Measurements from ENCODE around the gene CFAP46. TPM values are rescaled to one million over a fixed set of nuclear protein-coding genes. Genes with fewer than 3 reads are reported as not detected.
A peak's percentile ranks its signal among the peaks of the same experiment; 100 is the strongest.

The CFAP46 gene
- total and polyA plus RNA-seq, 2 donors (not counting 1 experiment from before 2014, with no cell fraction given), result 0.07 TPM; not detected in 1

DNA sequence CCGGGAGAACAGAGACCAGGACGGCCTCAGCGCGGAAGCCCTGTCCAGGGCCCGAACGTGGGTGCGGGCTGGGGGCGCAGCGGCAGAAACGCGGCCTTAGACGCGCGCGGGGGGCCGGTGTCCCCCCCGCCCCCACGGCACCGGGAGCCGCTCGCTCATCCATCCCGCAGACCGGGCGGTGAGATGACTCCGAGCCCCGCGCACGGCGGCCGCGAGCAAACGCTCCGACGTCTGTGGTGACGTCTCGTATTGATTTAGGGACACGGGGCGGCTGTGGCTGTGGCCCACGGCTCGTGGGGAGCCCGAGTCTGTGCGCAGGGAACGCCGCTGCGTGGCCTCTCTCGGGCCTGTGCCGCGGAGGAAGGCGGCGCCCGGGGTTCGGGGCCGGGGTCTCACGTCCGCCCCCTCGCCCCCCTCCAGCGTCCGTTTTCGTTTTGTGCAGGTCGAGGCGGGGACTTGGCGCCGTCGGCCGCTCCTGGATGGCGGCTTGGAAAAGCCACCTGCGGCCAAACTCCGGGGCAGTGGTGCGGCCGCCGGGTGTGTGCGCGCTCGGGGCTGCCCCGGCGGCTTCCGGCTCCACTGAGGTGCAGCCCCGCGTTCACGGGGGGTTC, 155.4 kb downstream of the CFAP46 start:
- Mint-ChIP-seq H3K27me3 (peaks cover 18% of the 10 kb centered on the region), H3K9me3 (ENCODE audit: insufficient read depth) (no peaks in the 10 kb centered on the region), H3K4me1 (peaks cover 10% of the 10 kb centered on the region), H3K27ac (no peak overlapping the region), H3K4me3 (no peak overlapping the region)
- DNase-seq (peak; percentile 28), ATAC-seq (ENCODE audit: low read depth) (no peak)
- POLR2A ChIA-PET, result no interaction called here
- no peaks in the 10 kb centered on the region for H4K20me1 ChIP-seq (ENCODE audit: control insufficient read depth, insufficient read depth, low read length, poor library complexity, severe bottlenecking)
- no peak overlapping the region for H2AFZ ChIP-seq (ENCODE audit: insufficient read depth, low read depth, low read length, poor library complexity, severe bottlenecking)
- H3K9ac ChIP-seq (ENCODE audit: low read length), result no peak overlapping the region
- H3K9me3 ChIP-seq (ENCODE audit: control extremely low read depth in 1 of 3, control insufficient read depth in 2 of 3, insufficient read depth in 1 of 3, low read length in 2 of 3), result peaks cover 0 to 22% (median 0%) of the 10 kb centered on the region in 3 donors
- CTCF ChIA-PET, result no interaction called here
- H3K79me2 ChIP-seq (ENCODE audit: control insufficient read depth, insufficient read depth, low read length), result no peaks in the 10 kb centered on the region
- H3K27me3 ChIP-seq (replicated peaks in 1 of 4; ENCODE audit: control extremely low read depth in 1 of 4, control insufficient read depth in 3 of 4, insufficient read depth in 4 of 4, low read length in 3 of 4), result peaks cover 0 to 33% (median 5%) of the 10 kb centered on the region in 4 experiments
- H3K4me2 ChIP-seq (replicated peaks; ENCODE audit: low read depth, low read length, poor library complexity, severe bottlenecking), result peak overlapping the region; percentile 61
- no peak overlapping the region for H3K27ac ChIP-seq (ENCODE audit: low read length in 2 of 2)
- H3K36me3 ChIP-seq (replicated peaks in 1 of 2; ENCODE audit: control extremely low read depth in 1 of 2, control insufficient read depth in 1 of 2, extremely low read depth in 1 of 2, insufficient read depth in 2 of 2, low read length in 1 of 2), result no peaks in the 10 kb centered on the region
- no peak overlapping the region for H3K4me3 ChIP-seq (ENCODE audit: control extremely low read depth in 1 of 5, extremely low read depth in 1 of 5, insufficient read depth in 1 of 5, low read depth in 2 of 5, low read length in 4 of 5)
- H3K4me1 ChIP-seq (ENCODE audit: control insufficient read depth in 2 of 2, insufficient read depth in 2 of 2, low read length in 2 of 2), result peaks cover 3 to 25% of the 10 kb centered on the region in 2 donors
- 12% methylated on average over 80 of the region's 80 CpGs for WGBS (ENCODE audit: insufficient coverage)
- TF ChIP-seq EZH2 (IDR thresholded peaks at IDR 0.05; ENCODE audit: borderline replicate concordance, insufficient read depth, low read depth, low read length, poor library complexity, severe bottlenecking) (no peak), CTCF (IDR thresholded peaks at IDR 0.05) (no peak)
- intact Hi-C loops (cut with micrococcal nuclease), result no loop called here

DNA sequence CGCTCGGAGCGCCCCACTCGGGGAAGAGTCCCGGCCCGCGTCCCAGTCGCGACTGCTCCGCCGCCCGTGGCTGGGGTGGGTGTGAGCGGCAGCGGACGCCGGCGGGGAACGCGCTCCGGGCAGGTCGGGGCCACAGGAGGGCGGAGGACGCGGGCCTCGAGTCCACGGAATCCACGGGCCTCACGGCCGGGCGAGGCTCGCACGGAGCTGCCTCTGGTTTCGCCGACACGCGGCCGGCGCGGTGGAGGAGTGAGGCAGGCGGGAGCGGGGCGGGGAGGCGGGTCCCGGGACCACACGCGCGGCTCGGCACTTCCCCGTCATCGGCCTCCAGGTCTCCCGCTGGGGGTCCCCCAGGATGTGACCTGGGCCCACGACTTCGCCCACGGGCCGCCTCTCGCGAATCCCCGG, 155.9 kb downstream of the CFAP46 start:
- Histone ChIP-seq H3K9me3 (ENCODE audit: control extremely low read depth in 1 of 3, control insufficient read depth in 2 of 3, insufficient read depth in 1 of 3, low read length in 2 of 3) (peaks cover 0 to 27% (median 0%) of the 10 kb centered on the region in 3 donors), H3K4me2 (replicated peaks; ENCODE audit: low read depth, low read length, poor library complexity, severe bottlenecking) (peak overlapping the region; percentile 61), H3K36me3 (replicated peaks in 1 of 2; ENCODE audit: control extremely low read depth in 1 of 2, control insufficient read depth in 1 of 2, extremely low read depth in 1 of 2, insufficient read depth in 2 of 2, low read length in 1 of 2) (no peaks in the 10 kb centered on the region), H3K4me1 (ENCODE audit: control insufficient read depth in 2 of 2, insufficient read depth in 2 of 2, low read length in 2 of 2) (peaks cover 3 to 25% of the 10 kb centered on the region in 2 donors), H3K4me3 (ENCODE audit: control extremely low read depth in 1 of 5, extremely low read depth in 1 of 5, insufficient read depth in 1 of 5, low read depth in 2 of 5, low read length in 4 of 5) (no peak overlapping the region), H3K27me3 (replicated peaks in 1 of 4; ENCODE audit: control extremely low read depth in 1 of 4, control insufficient read depth in 3 of 4, insufficient read depth in 4 of 4, low read length in 3 of 4) (peaks cover 0 to 33% (median 5%) of the 10 kb centered on the region in 4 experiments), H3K9ac (ENCODE audit: low read length) (no peak overlapping the region), H3K79me2 (ENCODE audit: control insufficient read depth, insufficient read depth, low read length) (no peaks in the 10 kb centered on the region), H2AFZ (ENCODE audit: insufficient read depth, low read depth, low read length, poor library complexity, severe bottlenecking) (no peak overlapping the region), H4K20me1 (ENCODE audit: control insufficient read depth, insufficient read depth, low read length, poor library complexity, severe bottlenecking) (no peaks in the 10 kb centered on the region), H3K27ac (ENCODE audit: low read length in 2 of 2) (no peak overlapping the region)
- ChIA-PET POLR2A (no interaction called here), CTCF (no interaction called here)
- TF ChIP-seq EZH2 (IDR thresholded peaks at IDR 0.05; ENCODE audit: borderline replicate concordance, insufficient read depth, low read depth, low read length, poor library complexity, severe bottlenecking), result no peak
- no peak for TF ChIP-seq CTCF (IDR thresholded peaks at IDR 0.05)
- H3K9me3 Mint-ChIP-seq (ENCODE audit: insufficient read depth), result no peaks in the 10 kb centered on the region
- H3K27ac Mint-ChIP-seq, result no peak overlapping the region
- ATAC-seq (ENCODE audit: low read depth) (no peak), DNase-seq (peak; percentile 27)
- H3K27me3 Mint-ChIP-seq, result peaks cover 18% of the 10 kb centered on the region
- H3K4me1 Mint-ChIP-seq, result peaks cover 10% of the 10 kb centered on the region
- H3K4me3 Mint-ChIP-seq, result no peak overlapping the region
- intact Hi-C loops (cut with micrococcal nuclease), result no loop called here
- WGBS (ENCODE audit: insufficient coverage), result 16% methylated on average over 58 of the region's 58 CpGs
